HEK293T (cell line): ENCODE data around the gene EFCAB10.

ENCODE experiments used
- ARNT ChIP-seq: fragments of 450-650 bp; IDR thresholded peaks from 2 replicates; pipeline ENCODE4 v1.6.1; 2017; ENCODE audit warnings: mild to moderate bottlenecking
- BHLHE40 ChIP-seq: fragments of 450-650 bp; IDR thresholded peaks from 2 replicates; pipeline ENCODE4 v1.6.1; 2016; ENCODE audit warnings: mild to moderate bottlenecking, moderate library complexity, borderline replicate concordance
- CTBP1 ChIP-seq: fragments of 450-650 bp; IDR thresholded peaks from 2 replicates; pipeline ENCODE4 v1.6.1; 2016; ENCODE audit warnings: borderline replicate concordance
- ELF4 ChIP-seq: fragments of 450-650 bp; IDR thresholded peaks from 2 replicates; pipeline ENCODE4 v1.6.1; 2017; ENCODE audit warnings: antibody characterized with exemption
- FOXA1 ChIP-seq: fragments of 450-650 bp; IDR thresholded peaks from 2 replicates; pipeline ENCODE4 v1.6.1; 2016; ENCODE audit warnings: mild to moderate bottlenecking
- FOXK2 ChIP-seq: fragments of 450-650 bp; IDR thresholded peaks from 2 replicates; pipeline ENCODE4 v1.6.1; 2016; ENCODE audit warnings: mild to moderate bottlenecking
- FOXM1 ChIP-seq: fragments of 450-650 bp; IDR thresholded peaks from 2 replicates; pipeline ENCODE4 v1.6.1; 2017; ENCODE audit warnings: mild to moderate bottlenecking, borderline replicate concordance
- HDGF ChIP-seq: fragments of 450-650 bp; IDR thresholded peaks from 2 replicates; pipeline ENCODE4 v1.6.1; 2017; ENCODE audit warnings: antibody characterized with exemption, borderline replicate concordance
- NFRKB ChIP-seq: fragments of 450-650 bp; IDR thresholded peaks from 2 replicates; pipeline ENCODE4 v1.6.1; 2016; ENCODE audit warnings: mild to moderate bottlenecking, moderate library complexity
- SP1 ChIP-seq: fragments of 450-650 bp; IDR thresholded peaks from 2 replicates; pipeline ENCODE4 v1.6.1; 2017
- SUZ12 ChIP-seq: fragments of 450-650 bp; IDR thresholded peaks from 2 replicates; pipeline ENCODE4 v1.6.1; 2016; ENCODE audit warnings: mild to moderate bottlenecking
- TARDBP ChIP-seq: fragments of 450-650 bp; IDR thresholded peaks from 2 replicates; pipeline ENCODE4 v1.6.1; 2016
- TF ChIP-seq, protein P1 (sequence below): fragments of 450-650 bp; IDR thresholded peaks from 2 replicates; pipeline ENCODE4 v1.6.1; 2016

DNA sequence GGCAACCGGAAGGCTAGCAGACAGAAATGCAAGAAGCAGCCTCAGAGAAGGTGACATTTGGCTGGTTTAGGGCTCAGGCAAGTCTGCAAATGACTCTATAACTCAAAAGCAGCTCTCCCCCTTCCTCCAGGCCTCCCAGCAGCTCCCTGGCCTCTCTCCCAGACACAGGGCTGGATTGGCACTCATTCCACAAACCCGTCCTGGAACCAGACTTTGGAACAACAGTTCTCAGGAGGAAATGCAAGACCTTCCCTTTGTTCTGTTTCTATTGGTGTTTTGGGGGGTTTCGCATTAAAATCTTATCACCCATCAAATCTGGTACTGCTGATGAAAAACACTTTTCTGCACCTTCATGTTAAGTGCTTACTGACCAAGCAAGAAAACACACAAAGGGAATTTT is 40.3 kb upstream of the EFCAB10 start:
- TF ChIP-seq FOXA1: no peak
- TF ChIP-seq SUZ12: no peak
- TF ChIP-seq TARDBP: no peak
- no peak for TF ChIP-seq FOXK2
- TF ChIP-seq CTBP1: no peak
- no peak for TF ChIP-seq ELF4
- TF ChIP-seq, protein P1, sequence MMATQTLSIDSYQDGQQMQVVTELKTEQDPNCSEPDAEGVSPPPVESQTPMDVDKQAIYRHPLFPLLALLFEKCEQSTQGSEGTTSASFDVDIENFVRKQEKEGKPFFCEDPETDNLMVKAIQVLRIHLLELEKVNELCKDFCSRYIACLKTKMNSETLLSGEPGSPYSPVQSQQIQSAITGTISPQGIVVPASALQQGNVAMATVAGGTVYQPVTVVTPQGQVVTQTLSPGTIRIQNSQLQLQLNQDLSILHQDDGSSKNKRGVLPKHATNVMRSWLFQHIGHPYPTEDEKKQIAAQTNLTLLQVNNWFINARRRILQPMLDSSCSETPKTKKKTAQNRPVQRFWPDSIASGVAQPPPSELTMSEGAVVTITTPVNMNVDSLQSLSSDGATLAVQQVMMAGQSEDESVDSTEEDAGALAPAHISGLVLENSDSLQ: no peak
- no peak for TF ChIP-seq BHLHE40
- TF ChIP-seq FOXM1: no peak
- TF ChIP-seq HDGF: no peak
- no peak for TF ChIP-seq ARNT
- TF ChIP-seq SP1: no peak
- no peak for TF ChIP-seq NFRKB
